IPS-NIHi11 (cell line): ENCODE results near the gene MIB2.
"Not testable (repeated sequence)": the region's sequence is repeated elsewhere in the genome, so short reads cannot be mapped to it uniquely, and the experiment has no call there.

Source experiments
- DNase-seq: peaks from one replicate; pipeline ENCODE4 v3.0.0; 2012; ENCODE audit warnings: mixed read lengths, low spot score

MIB2 gene

GRCh38 chr1:1627261-1627828 lies 12.0 kb downstream of the MIB2 start:
- DNase-seq: peak; percentile 14

GRCh38 chr1:1627829-1628753 lies 12.8 kb downstream of the MIB2 start:
- no peak for DNase-seq

- peak; percentile 59 for DNase-seq
Measured at GRCh38 chr1:1628754-1629429, 13.6 kb downstream of the MIB2 start.

GRCh38 chr1:1629430-1630190 lies 14.3 kb downstream of the MIB2 start:
- no peak for DNase-seq

- peak; percentile 92 for DNase-seq
Measured at GRCh38 chr1:1630191-1630964, 15.1 kb downstream of the MIB2 start.

GRCh38 chr1:1630965-1631781 lies 15.9 kb downstream of the MIB2 start:
- peak; percentile 63 for DNase-seq

GRCh38 chr1:1631782-1632420 lies 16.6 kb downstream of the MIB2 start, which contains the start of gene MMP23B:
Gene MMP23B, plus strand, starts transcription at chr1:1632173. Its CDS starts 46 bp downstream, at chr1:1632219.
- peak; percentile 88 for DNase-seq

GRCh38 chr1:1633409-1633808 lies 18.1 kb downstream of the MIB2 start:
- DNase-seq: not testable (repeated sequence)

GRCh38 chr1:1634613-1635012 lies 19.3 kb downstream of the MIB2 start:
- DNase-seq: not testable (repeated sequence)

- DNase-seq: not testable (repeated sequence)
Measured at GRCh38 chr1:1636621-1637478, 21.6 kb downstream of the MIB2 start.

- DNase-seq: not testable (repeated sequence)
Measured at GRCh38 chr1:1637479-1637875, 22.2 kb downstream of the MIB2 start.

- not testable (repeated sequence) for DNase-seq
Measured at GRCh38 chr1:1638528-1638927, 23.2 kb downstream of the MIB2 start.

- not testable (repeated sequence) for DNase-seq
Measured at GRCh38 chr1:1639368-1639767, 24.1 kb downstream of the MIB2 start.

GRCh38 chr1:1640081-1640480 lies 24.8 kb downstream of the MIB2 start:
- DNase-seq: not testable (repeated sequence)

- DNase-seq: not testable (repeated sequence)
Measured at GRCh38 chr1:1640711-1641461, 25.6 kb downstream of the MIB2 start.

GRCh38 chr1:1646326-1646725 lies 31.0 kb downstream of the MIB2 start:
- not testable (repeated sequence) for DNase-seq

GRCh38 chr1:1647567-1648241 lies 32.4 kb downstream of the MIB2 start:
- not testable (repeated sequence) for DNase-seq
